ENCODE data around the gene CYGB. TPM values are rescaled to one million over a fixed set of nuclear protein-coding genes. Genes with fewer than 3 reads are reported as not detected.

Gene CYGB
- polyA plus RNA-seq, 1 of the 3 experiments (the other 2 are of a cell fraction), result 1.7 TPM

- 91% methylated on average over 11 of the region's 11 CpGs for WGBS (ENCODE audit: low lambda C conversion rate)
- H3K4me3 ChIP-seq (ENCODE audit: low read depth in 2 of 2, low read length in 1 of 2), result no peak overlapping the region
- H4K20me1 ChIP-seq (ENCODE audit: insufficient read depth), result no peaks in the 10 kb centered on the region
- no peaks in the 10 kb centered on the region for H3K4me1 ChIP-seq (ENCODE audit: control insufficient read depth in 1 of 2, insufficient read depth in 2 of 2, low read depth in 1 of 2, low read length in 1 of 2)
- H2AFZ ChIP-seq (ENCODE audit: low read depth), result no peak overlapping the region
- H3F3A ChIP-seq (replicated peaks; ENCODE audit: insufficient read depth), result peaks cover 8% of the 10 kb centered on the region
- no peaks in the 10 kb centered on the region for H3K79me2 ChIP-seq (ENCODE audit: insufficient read depth)
- DNase-seq, result no peak
- ChIA-PET POLR2A (no interaction called here), CTCF (interaction anchor here (52.1 to 56.8 kb wide), 2 partner anchors 5 to 9 kb away, joined by 1687 read pairs; partner anchors contain the start of genes AANAT, RHBDF2 and UBE2O)
- H3K9me2 ChIP-seq, result no peaks in the 10 kb centered on the region
- H3K9ac ChIP-seq, result no peak overlapping the region
- H3K9me3 ChIP-seq, result no peaks in the 10 kb centered on the region
- no peak overlapping the region for H3K4me2 ChIP-seq
- no peak overlapping the region for H3K27ac ChIP-seq (ENCODE audit: low read depth in 2 of 2, low read length in 1 of 2)
- H3K36me3 ChIP-seq (replicated peaks in 1 of 2; ENCODE audit: control insufficient read depth in 1 of 2, insufficient read depth in 2 of 2, low read length in 1 of 2), result peaks cover 0 to 2% of the 10 kb centered on the region in 2 experiments
- TF ChIP-seq GATA2 (CRISPR knock-in tag; IDR thresholded peaks at IDR 0.05), result no peak
- no peak for TF ChIP-seq NRF1 (IDR thresholded peaks at IDR 0.05; ENCODE audit: low read depth, low read length)
- TF ChIP-seq FOXJ3 (CRISPR knock-in tag; IDR thresholded peaks at IDR 0.05), result no peak
- TF ChIP-seq TEAD4 (IDR thresholded peaks at IDR 0.05; ENCODE audit: borderline replicate concordance, insufficient read depth), result no peak
- TF ChIP-seq FOSL2 (IDR thresholded peaks at IDR 0.05; ENCODE audit: borderline replicate concordance, low read depth), result no peak
- TF ChIP-seq CTCF (IDR thresholded peaks at IDR 0.05), result no peak
- TF ChIP-seq MAX (IDR thresholded peaks at IDR 0.05; ENCODE audit: low read depth), result no peak
- no peak for TF ChIP-seq ZBTB33 (IDR thresholded peaks at IDR 0.05; ENCODE audit: borderline replicate concordance, low read depth)
- TF ChIP-seq RAD21 (IDR thresholded peaks at IDR 0.05; ENCODE audit: low read length), result no peak
- no peak for TF ChIP-seq USF2 (IDR thresholded peaks at IDR 0.05; ENCODE audit: borderline replicate concordance, low read depth, low read length)
- no peak for TF ChIP-seq SMC3 (IDR thresholded peaks at IDR 0.05; ENCODE audit: low read depth, low read length)
- TF ChIP-seq NFIC (IDR thresholded peaks at IDR 0.05; ENCODE audit: borderline replicate concordance), result no peak
- TF ChIP-seq JUND (IDR thresholded peaks at IDR 0.05), result no peak
- no peak for TF ChIP-seq USF1 (IDR thresholded peaks at IDR 0.05; ENCODE audit: borderline replicate concordance, low read depth)
- H3K27me3 ChIP-seq (ENCODE audit: insufficient read depth), result no peaks in the 10 kb centered on the region
Measured at GRCh38 chr17:76484228-76484725, 53.2 kb downstream of the CYGB start.

Data from SK-N-SH (cell line).